Activated naive CD4-positive, alpha-beta T cell treated with anti-CD3 and anti-CD28 coated beads, Interleukin-2, amount 10 ng/mL, durations not matched to agents 7 days and 5 days (primary cell): ENCODE results near the gene SELENOI.

Source experiments
- CTCF ChIA-PET: fragments of 350-600 bp; sonication (Branson Sonifier 250); formaldehyde crosslinking; loops from one replicate; lab custom pipeline; 2021; ENCODE audit warnings: antibody characterized with exemption; lab: Charles Lee
- DNase-seq: peaks from one replicate; pipeline ENCODE4 v3.0.0-alpha.2; 2020
- H3K27ac Mint-ChIP-seq: one replicate; pipeline ENCODE4 v1.8.0; 2021; ENCODE audit warnings: mild to moderate bottlenecking, moderate library complexity, mixed read lengths
- H3K27me3 Mint-ChIP-seq: one replicate; pipeline ENCODE4 v1.8.0; 2021; ENCODE audit warnings: mild to moderate bottlenecking, mixed read lengths
- H3K36me3 Mint-ChIP-seq: one replicate; pipeline ENCODE4 v1.8.0; 2021; ENCODE audit warnings: mixed read lengths
- H3K4me1 Mint-ChIP-seq: one replicate; pipeline ENCODE4 v1.8.0; 2021; ENCODE audit warnings: mixed read lengths
- H3K4me3 Mint-ChIP-seq: one replicate; pipeline ENCODE4 v1.8.0; 2021; ENCODE audit warnings: mild to moderate bottlenecking, moderate library complexity, mixed read lengths
- H3K9me3 Mint-ChIP-seq: one replicate; pipeline ENCODE4 v1.8.0; 2021; ENCODE audit warnings: mixed read lengths

Gene SELENOI

GRCh38 chr2:26444236-26444635 lies 98.3 kb downstream of the SELENOI start:
- H3K9me3 Mint-ChIP-seq, result no peaks in the 10 kb centered on the region
- H3K27ac Mint-ChIP-seq, result no peak overlapping the region
- H3K4me1 Mint-ChIP-seq, result no peaks in the 10 kb centered on the region
- CTCF ChIA-PET, result no interaction called here
- no peak for DNase-seq
- peaks cover 9% of the 10 kb centered on the region for H3K27me3 Mint-ChIP-seq
- no peaks in the 10 kb centered on the region for H3K36me3 Mint-ChIP-seq
- H3K4me3 Mint-ChIP-seq, result no peak overlapping the region
